H1 (cell line): ENCODE results near the gene TAF15. TPM values are rescaled to one million over a fixed set of nuclear protein-coding genes. Genes with fewer than 3 reads are reported as not detected.

Source experiments
- CTCF ChIA-PET: fragments of 300-600 bp; sonication (Branson Sonifier 250); formaldehyde crosslinking; loops from one replicate; lab custom pipeline; 2021; ENCODE audit not compliant: partially characterized antibody; lab: Charles Lee
- POLR2A ChIA-PET: fragments of 300-600 bp; sonication (Branson Sonifier 250); formaldehyde crosslinking; loops from one replicate; lab custom pipeline; 2021; ENCODE audit warnings: inconsistent platforms; ENCODE audit not compliant: partially characterized antibody; lab: Charles Lee
- DNase-seq, 2 experiments: peaks; one replicate each; pipeline versions ENCODE4 v3.0.0 to v3.0.0-alpha.2; 2010 to 2022; ENCODE audit warnings: low spot score in 2 of 2, low read depth in 1 of 2, mixed read lengths in 1 of 2
- FAIRE-seq: peaks from 2 replicates; lab custom pipeline; 2011; peaks lifted over from hg19 to GRCh38; lab: Jason Lieb, UNC
- H2AFZ ChIP-seq: 2 replicates; pipeline ENCODE4 v1.8.1; 2012; ENCODE audit warnings: low read length, inconsistent platforms
- H2AK5ac ChIP-seq: 2 replicates; pipeline ENCODE4 v1.6.1; 2013; ENCODE audit warnings: low read depth, low read length
- H2BK120ac ChIP-seq: replicated peaks from 2 replicates; pipeline ENCODE3; 2013; ENCODE audit warnings: low read depth, low read length, inconsistent platforms
- H2BK12ac ChIP-seq: 2 replicates; pipeline ENCODE4 v1.6.1; 2013; ENCODE audit warnings: low read depth, low read length
- H2BK15ac ChIP-seq: 2 replicates; pipeline ENCODE4 v1.6.1; 2013; ENCODE audit warnings: low read length
- H2BK20ac ChIP-seq: 2 replicates; pipeline ENCODE4 v1.6.1; 2013; ENCODE audit warnings: low read length
- H2BK5ac ChIP-seq: 2 replicates; pipeline ENCODE4 v1.6.1; 2013; ENCODE audit warnings: low read depth, low read length
- H3K14ac ChIP-seq: 2 replicates; pipeline ENCODE4 v1.6.1; 2013; ENCODE audit warnings: inconsistent platforms; ENCODE audit not compliant: insufficient read length
- H3K18ac ChIP-seq: 2 replicates; pipeline ENCODE4 v1.6.1; 2013; ENCODE audit warnings: low read length; ENCODE audit errors: extremely low read depth
- H3K23ac ChIP-seq: 2 replicates; pipeline ENCODE4 v1.6.1; 2013; ENCODE audit warnings: inconsistent platforms; ENCODE audit not compliant: insufficient read length
- H3K23me2 ChIP-seq: 2 replicates; pipeline ENCODE4 v1.6.1; 2013; ENCODE audit warnings: low read depth, low read length
- H3K27ac ChIP-seq: 2 replicates; pipeline ENCODE4 v1.6.1; 2011; ENCODE audit warnings: low read depth, low read length, inconsistent platforms
- H3K27me3 ChIP-seq, 4 experiments: replicated peaks in 1 of 4; 1 replicate in 1 of 4; 2 replicates in 3 of 4; pipeline versions ENCODE4 v1.6.1 to v1.8.1; 2011 to 2013; ENCODE audit warnings: low read length in 3 of 4, mild to moderate bottlenecking in 3 of 4, inconsistent platforms in 2 of 4, mixed read lengths in 2 of 4, moderate library complexity in 1 of 4; ENCODE audit not compliant: control insufficient read depth in 3 of 4, insufficient read depth in 3 of 4; ENCODE audit errors: extremely low read depth in 1 of 4
- H3K36me3 ChIP-seq, 4 experiments: 2 replicates each; pipeline versions ENCODE4 v1.6.1 to v1.8.1; 2011 to 2013; ENCODE audit warnings: mild to moderate bottlenecking in 4 of 4, low read length in 3 of 4, moderate library complexity in 2 of 4, control low read depth in 1 of 4, inconsistent platforms in 1 of 4; ENCODE audit not compliant: insufficient read depth in 4 of 4, control insufficient read depth in 2 of 4
- H3K4ac ChIP-seq: replicated peaks from 2 replicates; pipeline ENCODE3; 2013; ENCODE audit warnings: low read length, low read depth, mixed read lengths, inconsistent platforms; ENCODE audit not compliant: insufficient read length
- H3K4me1 ChIP-seq, 4 experiments: replicated peaks in 1 of 4; 1 replicate in 1 of 4; 2 replicates in 3 of 4; pipeline versions ENCODE4 v1.6.1 to v1.8.1; 2011 to 2013; ENCODE audit warnings: low read length in 3 of 4, inconsistent platforms in 2 of 4, mixed read lengths in 1 of 4; ENCODE audit not compliant: insufficient read depth in 4 of 4, control insufficient read depth in 3 of 4
- H3K4me2 ChIP-seq, 2 experiments: 2 replicates each; pipeline versions ENCODE4 v1.6.1 to v1.8.1; 2011 to 2013; ENCODE audit warnings: low read depth in 2 of 2, low read length in 2 of 2, control low read depth in 1 of 2, inconsistent platforms in 1 of 2, mild to moderate bottlenecking in 1 of 2; ENCODE audit not compliant: insufficient read depth in 1 of 2
- H3K4me3 ChIP-seq, 4 experiments: fragments of 200-600, 300-600 bp in 1 of 4; sonication (generic), shearing (Covaris generic), sonication (Bioruptor Twin) in 1 of 4; 2 replicates each; pipeline versions ENCODE4 v1.5.1 to v1.8.1; 2011 to 2016; ENCODE audit warnings: low read length in 4 of 4, low read depth in 3 of 4, control low read depth in 2 of 4, inconsistent platforms in 2 of 4, mild to moderate bottlenecking in 2 of 4, mixed read lengths in 1 of 4, moderate library complexity in 1 of 4; ENCODE audit not compliant: insufficient read depth in 2 of 4; ENCODE audit errors: extremely low read depth in 1 of 4
- H3K56ac ChIP-seq: replicated peaks from 2 replicates; pipeline ENCODE3; 2013; ENCODE audit warnings: low read depth, mild to moderate bottlenecking, mixed read lengths, low read length, inconsistent platforms; ENCODE audit not compliant: insufficient read length
- H3K79me1 ChIP-seq: 2 replicates; pipeline ENCODE4 v1.6.1; 2013; ENCODE audit warnings: low read depth, low read length, control low read depth
- H3K79me2 ChIP-seq, 2 experiments: 2 replicates each; pipeline versions ENCODE4 v1.6.1 to v1.8.1; 2012 to 2013; ENCODE audit warnings: low read length in 2 of 2, mild to moderate bottlenecking in 2 of 2, inconsistent platforms in 1 of 2; ENCODE audit not compliant: insufficient read depth in 2 of 2, control insufficient read depth in 1 of 2
- H3K9ac ChIP-seq, 4 experiments: replicated peaks in 1 of 4; 1 replicate in 1 of 4; 2 replicates in 3 of 4; pipeline versions ENCODE4 v1.6.1 to v1.8.1; 2011 to 2013; ENCODE audit warnings: low read depth in 3 of 4, low read length in 3 of 4, control low read depth in 2 of 4, mild to moderate bottlenecking in 2 of 4, moderate library complexity in 2 of 4, inconsistent platforms in 1 of 4; ENCODE audit errors: extremely low read depth in 1 of 4
- H3K9me3 ChIP-seq, 2 experiments: 2 replicates each; pipeline versions ENCODE4 v1.6.1 to v1.8.1; 2012 to 2013; ENCODE audit warnings: mild to moderate bottlenecking in 2 of 2, moderate library complexity in 2 of 2, control low read depth in 1 of 2, inconsistent platforms in 1 of 2, low read depth in 1 of 2, low read length in 1 of 2, mixed read lengths in 1 of 2; ENCODE audit not compliant: insufficient read depth in 2 of 2
- H4K20me1 ChIP-seq, 2 experiments: replicated peaks in 1 of 2; 2 replicates each; pipeline versions ENCODE3 to v1.8.1; 2011 to 2013; ENCODE audit warnings: inconsistent platforms in 2 of 2, low read length in 2 of 2, mild to moderate bottlenecking in 1 of 2; ENCODE audit not compliant: insufficient read depth in 2 of 2, control insufficient read depth in 1 of 2
- H4K5ac ChIP-seq: 2 replicates; pipeline ENCODE4 v1.6.1; 2013; ENCODE audit warnings: low read length, low read depth, mixed read lengths, inconsistent platforms; ENCODE audit not compliant: insufficient read length
- H4K8ac ChIP-seq: 2 replicates; pipeline ENCODE4 v1.8.0; 2013; ENCODE audit warnings: mild to moderate bottlenecking, moderate library complexity, low read length, inconsistent platforms; ENCODE audit not compliant: insufficient read depth; ENCODE audit errors: extremely low read depth
- H4K91ac ChIP-seq: replicated peaks from 2 replicates; pipeline ENCODE3; 2013; ENCODE audit warnings: low read length, mixed read lengths, inconsistent platforms; ENCODE audit not compliant: insufficient read length
- CHD1 ChIP-seq: IDR thresholded peaks from 2 replicates; pipeline ENCODE4 v1.6.1; 2012; ENCODE audit warnings: low read depth, low read length, improper control_type of control experiment
- CTBP2 ChIP-seq: IDR thresholded peaks from 2 replicates; pipeline ENCODE4 v1.7.0; 2011; ENCODE audit warnings: borderline replicate concordance, mild to moderate bottlenecking, moderate library complexity, mixed read lengths, low read length; ENCODE audit not compliant: insufficient read depth, insufficient read length
- GABPA ChIP-seq: IDR thresholded peaks from 2 replicates; pipeline ENCODE4 v1.6.1; 2011; ENCODE audit warnings: mild to moderate bottlenecking, low read length, moderate library complexity, borderline replicate concordance; ENCODE audit not compliant: insufficient read depth
- ZNF274 ChIP-seq: IDR thresholded peaks from 2 replicates; pipeline ENCODE4 v1.7.0; 2012; ENCODE audit warnings: low read length, borderline replicate concordance; ENCODE audit errors: extremely low read depth
- whole genome bisulfite sequencing, 2 experiments: shearing (Covaris generic) in 1 of 2; methylation state at CpG; one replicate each; pipeline versions ENCODE4 v1.1.6 to v1.1.7; 2013 to 2015; ENCODE audit warnings: low lambda C conversion rate in 2 of 2, mixed read lengths in 2 of 2, inconsistent platforms in 1 of 2, low coverage in 1 of 2, missing lambda C conversion rate in 1 of 2; ENCODE audit not compliant: insufficient replicate concordance in 2 of 2, insufficient coverage in 1 of 2, insufficient read length in 1 of 2; ENCODE audit errors: extremely low coverage in 1 of 2, missing lambda C conversion rate in 1 of 2; 5-methylcytosine and 5-hydroxymethylcytosine counted together
- polyA plus RNA-seq, 7 experiments: library from polyadenylated mRNA; depleted of rRNA in 3 of 7; stranded (reverse) in 5 of 7; unstranded in 2 of 7; fragments of >200 nt in 5 of 7; fragments of 200-250 nt in 2 of 7; gene quantifications; 1 replicate in 5 of 7; 2 replicates in 1 of 7; 4 replicates in 1 of 7; pipeline versions ENCODE4 v1.2.1 to v1.2.3, GENCODE V29; 2011 to 2013; ENCODE audit warnings: missing spikeins in 2 of 7, mixed read lengths in 2 of 7
- total RNA-seq: library from RNA; stranded (reverse); fragmentation: NEBNext Ultra II Directional; extraction: Animal tissue kit (Norgen Biotek cat#: 25700); gene quantifications from 2 replicates; pipeline ENCODE4 v1.2.1, GENCODE V29; 2021

Gene TAF15
- total and polyA plus RNA-seq, 2 of the 8 experiments (the other 6 are each of a cell fraction or from before 2014, with no cell fraction given) = 80.1 to 338 TPM

- H2AK5ac ChIP-seq = no peak overlapping the region
- CTCF ChIA-PET = interaction anchor here (1.2 to 17.5 kb wide), 4 partner anchors 12 to 42 kb away, joined by 3 to 247 read pairs (median 14); no protein-coding TSS in a partner anchor
- TF ChIP-seq CTBP2 (no peak), CHD1 (no peak), ZNF274 (no peak), GABPA (no peak)
- no peak overlapping the region for H2BK5ac ChIP-seq
- H2BK15ac ChIP-seq = 0 out of 2 replicates have a peak overlapping the region, but pooled peaks have one; percentile 50
- H4K20me1 ChIP-seq = peaks cover 0 to 2% of the 10 kb centered on the region in 2 experiments
- H3K23me2 ChIP-seq = no peaks in the 10 kb centered on the region
- no peaks in the 10 kb centered on the region for H3K9me3 ChIP-seq
- no peak overlapping the region for H3K14ac ChIP-seq
- H3K4me3 ChIP-seq = no peak overlapping the region
- no peak overlapping the region for H4K91ac ChIP-seq
- DNase-seq (no peak), FAIRE-seq (no peak)
- no peak overlapping the region for H3K9ac ChIP-seq
- H3K56ac ChIP-seq = no peak overlapping the region
- H4K5ac ChIP-seq = no peak overlapping the region
- 0 out of 7 replicates have a peak, but pooled peaks cover 0 to 2% (median 0%) of the 10 kb centered on the region in 4 experiments for H3K4me1 ChIP-seq
- no peak overlapping the region for H2AFZ ChIP-seq
- H3K4me2 ChIP-seq = no peak overlapping the region
- POLR2A ChIA-PET = interaction anchor here (2.3 kb wide), 1 partner anchor 20 kb away, joined by 9 read pairs; the partner anchor contains the start of gene TAF15
- no peak overlapping the region for H3K18ac ChIP-seq
- H3K4ac ChIP-seq = no peak overlapping the region
- no peak overlapping the region; the same call in 1 of the 2 replicates for H2BK12ac ChIP-seq
- no peak overlapping the region for H2BK120ac ChIP-seq
- peaks cover 6 to 12% (median 10%) of the 10 kb centered on the region in 4 experiments for H3K27me3 ChIP-seq
- no peak overlapping the region for H3K27ac ChIP-seq
- no peaks in the 10 kb centered on the region; a peak in 1 of 8 replicates for H3K36me3 ChIP-seq
- no peak overlapping the region for H2BK20ac ChIP-seq
- H3K79me1 ChIP-seq = no peaks in the 10 kb centered on the region
- H3K23ac ChIP-seq = no peak overlapping the region
- no peaks in the 10 kb centered on the region for H3K79me2 ChIP-seq
- no peak overlapping the region for H4K8ac ChIP-seq
- WGBS, 2 experiments = 90% methylated on average over 2 of the region's 2 CpGs; no CpG with 5 or more reads in 1 of the 2 experiments
Observed at GRCh38 chr17:35788477-35789368, 20.6 kb upstream of the TAF15 start.
